ENCODE measurements around the gene NUP210.

Gene NUP210

DNA sequence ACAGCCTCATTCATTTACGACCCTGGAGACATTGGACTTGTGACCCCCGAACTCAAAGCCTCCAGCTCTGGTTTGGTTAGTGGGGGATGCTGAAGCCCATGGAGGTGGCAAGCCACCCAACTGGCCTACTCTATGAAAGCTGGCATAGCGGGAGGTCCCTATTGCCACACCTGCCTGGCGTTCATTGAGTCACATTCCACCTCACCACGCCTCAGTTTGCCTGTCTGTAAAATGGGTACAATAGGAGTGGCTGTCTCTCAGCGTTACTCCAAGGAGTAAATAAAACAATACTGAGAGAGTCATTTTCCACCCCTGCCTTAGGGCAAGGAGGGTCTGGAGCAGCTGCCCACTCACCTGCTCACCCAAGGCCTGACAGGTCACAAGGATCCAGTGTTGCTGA lies 60.2 kb downstream of the NUP210 start:
- no peak overlapping the region for H3K4me3 Mint-ChIP-seq
- peaks cover 82% of the 10 kb centered on the region for H3K36me3 Mint-ChIP-seq
- H3K27me3 Mint-ChIP-seq: no peaks in the 10 kb centered on the region
- H3K27ac Mint-ChIP-seq: no peak overlapping the region
- ATAC-seq: no peak
- H3K4me1 Mint-ChIP-seq: peaks cover 11% of the 10 kb centered on the region
- H3K9me3 Mint-ChIP-seq: no peaks in the 10 kb centered on the region

GRCh38 chr3:13358643-13359042 lies 61.5 kb downstream of the NUP210 start:
- H3K4me3 Mint-ChIP-seq: no peak overlapping the region
- no peaks in the 10 kb centered on the region for H3K9me3 Mint-ChIP-seq
- no peaks in the 10 kb centered on the region for H3K27me3 Mint-ChIP-seq
- no peak overlapping the region for H3K27ac Mint-ChIP-seq
- ATAC-seq: no peak
- peaks cover 82% of the 10 kb centered on the region for H3K36me3 Mint-ChIP-seq
- H3K4me1 Mint-ChIP-seq: peaks cover 22% of the 10 kb centered on the region

DNA sequence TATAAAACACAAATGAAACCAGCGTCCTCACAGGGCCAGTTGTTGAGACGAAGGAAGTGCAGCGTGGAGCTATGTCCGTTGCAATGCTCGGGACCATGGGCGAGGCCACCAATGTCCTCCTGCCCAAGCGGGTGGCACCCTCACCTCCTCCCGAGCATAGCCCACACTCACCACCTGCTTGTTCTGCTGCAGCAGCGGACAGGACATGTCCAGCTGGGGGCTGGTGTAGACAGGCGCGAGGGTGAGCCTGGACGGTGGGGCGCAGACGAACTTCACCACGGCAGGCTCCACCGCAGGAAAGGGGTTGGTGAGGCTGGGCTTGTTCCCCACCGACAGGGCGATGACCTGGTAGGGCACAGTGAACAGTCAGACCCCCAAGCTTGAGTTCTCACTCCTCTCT lies 62.1 kb downstream of the NUP210 start:
- Mint-ChIP-seq H3K27me3 (no peaks in the 10 kb centered on the region), H3K36me3 (peaks cover 83% of the 10 kb centered on the region), H3K4me1 (peaks cover 28% of the 10 kb centered on the region), H3K9me3 (no peaks in the 10 kb centered on the region), H3K4me3 (no peak overlapping the region), H3K27ac (peak overlapping the region; percentile 15)
- no peak for ATAC-seq

DNA sequence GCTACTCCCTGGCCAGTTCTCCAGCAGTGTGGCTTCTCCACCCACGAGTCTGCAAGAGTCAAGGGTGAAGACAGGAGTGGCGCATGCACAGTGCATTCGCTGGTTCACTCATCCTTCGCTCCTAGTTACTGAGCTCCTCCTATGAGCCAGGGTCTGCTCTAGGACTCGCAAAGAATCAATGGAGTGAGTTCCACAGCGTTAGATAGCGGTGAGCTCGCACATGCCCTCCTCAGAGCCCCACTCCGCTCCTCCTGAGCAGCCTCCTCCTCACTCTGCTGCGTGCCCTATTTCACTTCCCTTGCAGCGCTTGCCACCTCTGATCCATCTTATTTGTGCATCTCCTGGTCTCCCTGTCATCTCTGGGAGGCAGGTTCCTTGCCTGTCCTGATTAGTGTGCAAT lies 63.0 kb downstream of the NUP210 start:
- no peaks in the 10 kb centered on the region for H3K27me3 Mint-ChIP-seq
- H3K4me1 Mint-ChIP-seq: peaks cover 30% of the 10 kb centered on the region
- H3K36me3 Mint-ChIP-seq: peaks cover 85% of the 10 kb centered on the region
- H3K9me3 Mint-ChIP-seq: no peaks in the 10 kb centered on the region
- no peak overlapping the region for H3K4me3 Mint-ChIP-seq
- no peak for ATAC-seq
- H3K27ac Mint-ChIP-seq: peak overlapping the region; percentile 15

DNA sequence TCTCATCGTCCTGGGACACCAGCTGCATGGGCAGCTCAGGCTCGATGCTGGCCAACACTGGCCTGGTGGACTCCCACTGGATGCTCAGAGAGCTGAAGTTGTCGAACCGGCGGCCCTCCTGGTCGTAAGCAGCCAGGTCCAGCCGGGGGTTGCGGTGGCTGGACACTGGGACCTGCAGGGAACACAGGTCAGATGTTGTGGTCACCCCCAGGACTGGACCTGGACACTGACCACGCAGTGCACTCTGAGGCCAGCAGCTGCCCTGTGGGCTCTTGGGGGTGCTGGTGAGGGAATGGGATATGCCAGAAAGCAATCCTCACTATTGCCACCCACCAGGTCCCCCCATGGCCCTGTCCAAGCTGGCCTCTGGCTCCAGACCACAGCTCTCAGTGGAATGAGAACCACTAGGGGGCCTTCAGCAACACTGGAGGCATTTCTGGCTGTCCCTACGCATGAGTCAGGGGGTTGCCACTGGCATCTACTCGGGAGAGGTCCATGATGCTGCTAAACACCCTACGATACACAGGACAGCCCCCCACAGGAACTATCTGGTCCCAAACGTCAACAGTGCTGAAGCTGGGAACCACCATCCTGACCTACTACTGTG lies 66.1 kb downstream of the NUP210 start:
- Mint-ChIP-seq H3K4me3 (no peak overlapping the region), H3K27me3 (no peaks in the 10 kb centered on the region), H3K9me3 (no peaks in the 10 kb centered on the region), H3K27ac (peak overlapping the region; percentile 81), H3K4me1 (peaks cover 30% of the 10 kb centered on the region), H3K36me3 (peaks cover 74% of the 10 kb centered on the region)
- ATAC-seq: no peak

- peaks cover 73% of the 10 kb centered on the region for H3K36me3 Mint-ChIP-seq
- no peaks in the 10 kb centered on the region for H3K9me3 Mint-ChIP-seq
- no peak for ATAC-seq
- no peaks in the 10 kb centered on the region for H3K27me3 Mint-ChIP-seq
- peaks cover 30% of the 10 kb centered on the region for H3K4me1 Mint-ChIP-seq
- no peak overlapping the region for H3K4me3 Mint-ChIP-seq
- H3K27ac Mint-ChIP-seq: peak overlapping the region; percentile 81
These were observed 66.6 kb downstream of the NUP210 start for GRCh38 chr3:13353506-13353905.

- Mint-ChIP-seq H3K36me3 (peaks cover 67% of the 10 kb centered on the region), H3K4me1 (peaks cover 30% of the 10 kb centered on the region), H3K27ac (peak overlapping the region; percentile 81), H3K4me3 (no peak overlapping the region), H3K9me3 (no peaks in the 10 kb centered on the region), H3K27me3 (no peaks in the 10 kb centered on the region)
- ATAC-seq: peak; percentile 58
These were observed 67.4 kb downstream of the NUP210 start for GRCh38 chr3:13352621-13353131.

DNA sequence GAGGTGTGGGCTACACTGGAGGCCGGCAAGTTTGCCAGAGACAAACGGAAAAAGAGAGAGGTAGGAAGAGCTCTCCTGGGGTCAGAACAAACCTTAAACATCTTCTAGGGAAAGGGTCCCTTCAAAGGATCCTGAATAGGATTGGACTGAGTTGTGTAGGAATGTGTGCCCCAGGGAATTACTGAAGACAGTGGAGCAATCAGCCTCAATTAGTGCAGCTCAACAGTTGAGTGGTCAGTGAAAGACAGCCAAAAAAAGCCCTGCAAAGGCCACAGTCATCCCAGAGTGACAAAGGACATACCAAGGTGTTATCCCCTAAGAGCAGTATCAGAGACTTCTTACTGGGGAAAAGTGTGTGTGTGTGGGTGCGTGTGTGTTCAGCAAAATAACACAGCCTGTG lies 70.3 kb downstream of the NUP210 start:
- peaks cover 70% of the 10 kb centered on the region for H3K36me3 Mint-ChIP-seq
- peaks cover 32% of the 10 kb centered on the region for H3K4me1 Mint-ChIP-seq
- H3K9me3 Mint-ChIP-seq: no peaks in the 10 kb centered on the region
- no peak overlapping the region for H3K4me3 Mint-ChIP-seq
- no peaks in the 10 kb centered on the region for H3K27me3 Mint-ChIP-seq
- no peak overlapping the region for H3K27ac Mint-ChIP-seq
- no peak for ATAC-seq

GRCh38 chr3:13348661-13349396 lies 71.3 kb downstream of the NUP210 start:
- H3K4me1 Mint-ChIP-seq: peaks cover 24% of the 10 kb centered on the region
- no peaks in the 10 kb centered on the region for H3K27me3 Mint-ChIP-seq
- peaks cover 70% of the 10 kb centered on the region for H3K36me3 Mint-ChIP-seq
- H3K4me3 Mint-ChIP-seq: no peak overlapping the region
- no peak for ATAC-seq
- no peak overlapping the region for H3K27ac Mint-ChIP-seq
- no peaks in the 10 kb centered on the region for H3K9me3 Mint-ChIP-seq

- no peak overlapping the region for H3K27ac Mint-ChIP-seq
- no peak for ATAC-seq
- H3K9me3 Mint-ChIP-seq: no peaks in the 10 kb centered on the region
- peaks cover 17% of the 10 kb centered on the region for H3K4me1 Mint-ChIP-seq
- no peak overlapping the region for H3K4me3 Mint-ChIP-seq
- H3K27me3 Mint-ChIP-seq: no peaks in the 10 kb centered on the region
- H3K36me3 Mint-ChIP-seq: peaks cover 70% of the 10 kb centered on the region
These were observed 72.0 kb downstream of the NUP210 start for GRCh38 chr3:13348100-13348499.

DNA sequence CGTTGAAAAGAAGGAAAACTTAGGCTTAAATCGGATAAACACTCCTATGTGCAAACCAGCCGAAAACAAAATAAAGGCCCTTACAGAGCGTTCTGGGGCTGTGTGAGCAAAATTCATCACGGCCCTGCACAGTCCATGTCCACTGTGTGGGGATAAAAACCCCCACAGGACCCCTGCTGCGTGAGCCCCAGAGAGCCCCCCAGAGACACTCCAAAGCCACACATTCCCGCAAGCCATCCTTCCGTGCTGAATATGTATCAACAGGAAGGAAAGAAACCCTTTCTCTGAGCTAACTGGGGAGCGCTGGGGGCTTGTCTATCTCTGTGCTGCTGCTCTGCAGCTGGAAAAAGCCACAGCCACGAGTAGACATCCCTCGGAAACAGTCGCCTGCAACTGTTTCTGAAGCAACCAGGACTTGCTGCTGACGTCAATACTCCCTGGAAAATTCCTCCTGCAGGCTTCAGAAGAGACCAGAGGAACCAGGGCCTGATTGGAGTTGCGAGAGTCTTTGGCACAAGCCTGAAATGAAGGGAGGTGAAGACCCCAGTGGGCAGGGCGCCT lies 72.7 kb downstream of the NUP210 start:
- H3K27me3 Mint-ChIP-seq: no peaks in the 10 kb centered on the region
- no peak for ATAC-seq
- H3K4me1 Mint-ChIP-seq: peaks cover 11% of the 10 kb centered on the region
- no peaks in the 10 kb centered on the region for H3K9me3 Mint-ChIP-seq
- peak overlapping the region; percentile 53 for H3K27ac Mint-ChIP-seq
- no peak overlapping the region for H3K4me3 Mint-ChIP-seq
- peaks cover 70% of the 10 kb centered on the region for H3K36me3 Mint-ChIP-seq

DNA sequence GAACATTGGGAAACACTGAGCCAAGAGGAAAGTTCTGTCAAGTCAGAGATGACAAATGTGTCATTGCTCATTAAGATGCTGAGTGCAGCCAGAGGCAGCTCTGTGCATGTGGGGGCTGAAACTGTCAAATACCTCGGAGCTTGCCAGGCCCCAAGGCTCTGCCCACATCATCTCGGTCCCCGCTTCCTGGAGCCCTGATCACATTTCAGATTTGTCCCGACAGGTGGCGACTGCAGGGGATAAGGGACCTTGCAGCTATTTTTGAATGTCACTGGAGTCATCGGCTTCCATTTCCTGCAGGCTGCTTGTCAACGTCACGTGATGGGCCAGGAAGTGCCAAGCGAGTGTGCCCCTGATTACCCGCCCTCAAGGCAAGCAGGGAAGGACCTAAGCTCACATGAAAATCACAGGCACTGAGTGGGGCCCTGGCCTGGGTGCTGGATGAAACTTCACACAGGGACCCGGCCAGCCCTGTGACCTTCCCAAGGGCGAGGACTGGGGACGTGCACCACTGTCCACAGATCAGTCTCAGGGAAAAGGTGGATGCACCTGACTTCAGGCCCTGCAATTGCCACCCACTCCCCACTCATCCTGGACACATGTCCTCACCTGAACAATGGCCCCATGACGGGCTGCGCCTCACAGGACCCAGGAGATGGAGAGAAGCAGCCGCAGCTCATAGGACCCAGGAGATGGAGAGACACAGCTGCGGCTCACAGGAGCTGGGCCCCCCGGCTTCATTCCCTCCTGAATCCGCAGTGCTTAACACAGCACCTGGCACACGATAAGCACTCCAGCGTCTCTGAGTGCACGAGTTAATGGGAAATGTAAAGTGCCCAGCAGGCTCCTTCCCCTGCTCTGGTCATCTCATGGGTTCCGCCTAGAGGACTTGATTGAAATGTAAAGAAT lies 73.4 kb downstream of the NUP210 start:
- Mint-ChIP-seq H3K27ac (peak overlapping the region; percentile 53), H3K36me3 (peaks cover 75% of the 10 kb centered on the region), H3K4me1 (peaks cover 8% of the 10 kb centered on the region), H3K9me3 (no peaks in the 10 kb centered on the region), H3K27me3 (no peaks in the 10 kb centered on the region), H3K4me3 (no peak overlapping the region)
- peak; percentile 31 for ATAC-seq

- Mint-ChIP-seq H3K4me1 (peaks cover 8% of the 10 kb centered on the region), H3K27ac (no peak overlapping the region), H3K36me3 (peaks cover 79% of the 10 kb centered on the region), H3K27me3 (no peaks in the 10 kb centered on the region), H3K9me3 (no peaks in the 10 kb centered on the region), H3K4me3 (no peak overlapping the region)
- ATAC-seq: no peak
These were observed 74.3 kb downstream of the NUP210 start for GRCh38 chr3:13345772-13346171.

- Mint-ChIP-seq H3K4me3 (no peak overlapping the region), H3K4me1 (peaks cover 8% of the 10 kb centered on the region), H3K27ac (no peak overlapping the region), H3K9me3 (no peaks in the 10 kb centered on the region), H3K27me3 (no peaks in the 10 kb centered on the region), H3K36me3 (peaks cover 74% of the 10 kb centered on the region)
- ATAC-seq: no peak
These were observed 74.8 kb downstream of the NUP210 start for GRCh38 chr3:13345284-13345683.

DNA sequence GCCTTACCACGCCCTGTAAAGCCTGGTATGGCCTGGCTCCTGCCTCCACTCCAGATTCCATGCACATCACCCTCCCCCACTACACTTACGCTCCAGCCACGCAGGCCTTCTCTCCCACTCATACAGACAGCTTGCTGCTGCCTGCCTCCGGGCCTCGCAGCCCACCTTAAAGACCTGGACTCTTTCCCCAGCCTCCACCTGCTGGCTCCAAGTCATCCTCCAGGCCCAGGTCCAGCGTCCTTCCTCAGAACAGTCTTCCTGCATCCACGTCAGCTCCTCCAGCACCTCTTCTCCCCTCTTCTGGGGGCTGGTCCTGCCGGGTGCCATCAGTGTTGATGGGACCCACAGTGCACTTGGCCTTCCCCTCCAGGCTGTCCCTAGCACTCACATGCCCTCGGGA lies 75.5 kb downstream of the NUP210 start:
- H3K4me1 Mint-ChIP-seq: peaks cover 13% of the 10 kb centered on the region
- H3K9me3 Mint-ChIP-seq: no peaks in the 10 kb centered on the region
- H3K27me3 Mint-ChIP-seq: no peaks in the 10 kb centered on the region
- no peak for ATAC-seq
- peaks cover 72% of the 10 kb centered on the region for H3K36me3 Mint-ChIP-seq
- H3K4me3 Mint-ChIP-seq: no peak overlapping the region
- H3K27ac Mint-ChIP-seq: no peak overlapping the region
